HFFc6 (cell line): ENCODE results near the gene SBF1. TPM values are rescaled to one million over a fixed set of nuclear protein-coding genes. Genes with fewer than 3 reads are reported as not detected.

Source experiments
- DNase-seq: peaks from one replicate; pipeline ENCODE4 v3.0.0-alpha.2; 2018
- H3K27ac Mint-ChIP-seq: 2 replicates; pipeline ENCODE4 v1.8.0; 2020; ENCODE audit warnings: mild to moderate bottlenecking, mixed read lengths
- H3K27me3 Mint-ChIP-seq: 2 replicates; pipeline ENCODE4 v1.8.0; 2021; ENCODE audit warnings: mild to moderate bottlenecking, moderate library complexity, mixed read lengths; ENCODE audit not compliant: insufficient read depth
- H3K36me3 Mint-ChIP-seq: 2 replicates; pipeline ENCODE4 v1.8.0; 2021; ENCODE audit warnings: low read depth, mixed read lengths
- H3K4me1 Mint-ChIP-seq: 2 replicates; pipeline ENCODE4 v1.8.0; 2020; ENCODE audit warnings: low read depth, mixed read lengths
- H3K4me3 Mint-ChIP-seq: 2 replicates; pipeline ENCODE4 v1.8.0; 2020; ENCODE audit warnings: mild to moderate bottlenecking, moderate library complexity, mixed read lengths
- H3K9me3 Mint-ChIP-seq: 2 replicates; pipeline ENCODE4 v1.8.0; 2020; ENCODE audit warnings: mild to moderate bottlenecking, mixed read lengths
- CTCF ChIP-seq: fragments of 200-600 bp; sonication (generic); IDR thresholded peaks from 2 replicates; pipeline ENCODE4 v1.5.0; 2021; ENCODE audit warnings: antibody characterized with exemption, mild to moderate bottlenecking
- total RNA-seq, 6 experiments: library from RNA; stranded (reverse); fragmentation: NEBNext Ultra II Directional; extraction: Animal tissue kit (Norgen Biotek cat#: 25700); gene quantifications; 2 replicates in 1 of 6; 3 replicates in 5 of 6; pipeline ENCODE4 v1.2.3, GENCODE V29; 2021

The SBF1 gene
- total RNA-seq, 6 experiments from 2014 or later, result 63.9 to 76.7 (median 71.2) TPM

DNA sequence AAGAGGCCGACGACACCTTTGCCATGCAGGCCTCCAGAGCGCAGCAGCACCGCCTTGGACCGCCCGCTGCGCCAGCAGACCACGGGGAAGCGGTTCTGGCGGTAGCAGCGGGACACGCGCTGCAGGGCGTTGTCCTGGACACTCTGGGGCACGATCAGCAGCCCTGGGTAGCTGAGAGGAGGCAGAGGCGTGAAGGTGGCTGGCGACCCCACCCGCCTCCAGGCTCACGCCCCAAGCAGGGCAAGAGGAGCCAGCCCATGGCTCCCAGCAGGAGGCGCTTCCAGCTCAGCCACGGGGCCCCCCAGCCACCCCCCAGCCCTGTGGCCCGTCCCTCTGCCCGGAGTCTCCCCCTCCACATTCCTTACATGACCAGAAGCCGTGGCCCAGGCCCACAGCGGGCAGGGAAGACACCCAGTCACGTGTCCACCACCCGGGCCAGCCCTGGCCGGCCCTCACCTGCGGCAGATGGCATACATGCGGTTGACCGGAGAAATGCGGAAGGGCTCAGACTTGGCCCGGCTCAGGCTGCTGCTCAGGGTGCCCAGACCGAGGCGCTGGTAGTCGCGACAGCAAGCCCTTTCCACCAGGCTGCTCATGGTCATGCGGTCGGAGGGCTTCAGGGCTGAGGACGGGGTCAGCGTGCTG lies 15.2 kb downstream of the SBF1 start:
- no peak overlapping the region for H3K4me3 Mint-ChIP-seq
- no peak for TF ChIP-seq CTCF
- no peaks in the 10 kb centered on the region; the same call in 1 of the 2 replicates for H3K27me3 Mint-ChIP-seq
- no peak overlapping the region for H3K27ac Mint-ChIP-seq
- no peak for DNase-seq
- H3K9me3 Mint-ChIP-seq, result no peaks in the 10 kb centered on the region
- H3K36me3 Mint-ChIP-seq, result peaks cover 9% of the 10 kb centered on the region; the same call in 1 of the 2 replicates
- H3K4me1 Mint-ChIP-seq, result no peaks in the 10 kb centered on the region

GRCh38 chr22:50459016-50459415 lies 15.8 kb downstream of the SBF1 start:
- H3K4me1 Mint-ChIP-seq, result no peaks in the 10 kb centered on the region
- DNase-seq, result no peak
- H3K27ac Mint-ChIP-seq, result no peak overlapping the region
- H3K9me3 Mint-ChIP-seq, result no peaks in the 10 kb centered on the region
- H3K4me3 Mint-ChIP-seq, result no peak overlapping the region
- no peaks in the 10 kb centered on the region; the same call in none of the 2 replicates for H3K27me3 Mint-ChIP-seq
- TF ChIP-seq CTCF, result no peak
- H3K36me3 Mint-ChIP-seq, result peaks cover 9% of the 10 kb centered on the region; the same call in 1 of the 2 replicates

DNA sequence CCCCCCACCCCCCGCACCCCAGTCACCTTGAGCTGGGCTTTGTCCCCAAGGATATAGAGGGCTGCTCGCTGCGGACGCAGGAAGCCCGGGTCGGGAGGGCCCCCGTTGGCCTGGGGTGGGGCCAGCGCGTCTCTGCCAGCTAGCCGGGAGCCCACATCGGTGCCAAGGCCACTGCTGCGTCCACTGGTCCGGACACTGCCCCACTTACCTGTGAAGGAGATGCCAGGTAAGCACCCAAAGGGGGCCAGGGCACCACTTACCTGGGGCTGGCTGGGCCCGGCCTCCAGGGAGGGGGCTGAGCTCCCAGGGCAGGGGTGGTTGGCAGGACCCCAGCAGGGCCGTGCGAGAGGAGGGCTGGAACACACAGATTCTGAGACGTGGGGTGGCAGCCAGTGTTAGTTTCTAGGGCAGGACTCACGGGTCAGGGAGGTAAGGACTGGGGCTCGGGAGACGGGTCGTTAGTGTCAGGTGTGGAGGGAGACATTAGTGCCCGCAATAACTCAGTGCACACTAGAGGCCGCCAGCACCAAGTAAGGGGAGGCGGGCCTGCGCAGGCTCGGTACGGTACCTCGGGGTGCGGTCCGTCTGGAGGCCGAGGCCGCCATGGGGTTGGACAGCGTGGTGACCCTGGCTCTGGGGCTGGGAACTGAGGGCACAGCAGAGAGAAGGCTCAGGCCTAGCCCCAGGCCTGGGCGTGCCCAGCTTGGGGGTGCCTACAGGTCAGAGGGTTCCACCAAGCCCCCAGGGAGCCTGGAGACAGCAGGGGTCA lies 18.2 kb downstream of the SBF1 start:
- no peak overlapping the region for H3K4me3 Mint-ChIP-seq
- no peaks in the 10 kb centered on the region; the same call in none of the 2 replicates for H3K27me3 Mint-ChIP-seq
- no peaks in the 10 kb centered on the region for H3K9me3 Mint-ChIP-seq
- H3K4me1 Mint-ChIP-seq, result no peaks in the 10 kb centered on the region
- peak; percentile 44; the same call in 1 of the 2 replicates for TF ChIP-seq CTCF
- H3K36me3 Mint-ChIP-seq, result peaks cover 5% of the 10 kb centered on the region
- H3K27ac Mint-ChIP-seq, result no peak overlapping the region
- no peak for DNase-seq

GRCh38 chr22:50456026-50456425 lies 18.8 kb downstream of the SBF1 start:
- H3K36me3 Mint-ChIP-seq, result peaks cover 11% of the 10 kb centered on the region
- no peak overlapping the region for H3K4me3 Mint-ChIP-seq
- H3K4me1 Mint-ChIP-seq, result no peaks in the 10 kb centered on the region
- no peak for DNase-seq
- no peaks in the 10 kb centered on the region for H3K9me3 Mint-ChIP-seq
- no peak for TF ChIP-seq CTCF
- H3K27ac Mint-ChIP-seq, result no peak overlapping the region
- no peaks in the 10 kb centered on the region; the same call in none of the 2 replicates for H3K27me3 Mint-ChIP-seq

- Mint-ChIP-seq H3K4me3 (no peak overlapping the region), H3K27me3 (peaks cover 3% of the 10 kb centered on the region), H3K27ac (no peak overlapping the region), H3K4me1 (no peaks in the 10 kb centered on the region), H3K36me3 (peaks cover 16% of the 10 kb centered on the region), H3K9me3 (no peaks in the 10 kb centered on the region)
- TF ChIP-seq CTCF, result no peak
- DNase-seq, result no peak
These were observed 19.6 kb downstream of the SBF1 start for GRCh38 chr22:50455201-50455600.
